Thyroid gland (tissue), 4 donors: ENCODE measurements around the gene FAM136A.
"Not testable (repeated sequence)": the region's sequence is repeated elsewhere in the genome, so short reads cannot be mapped to it uniquely, and the experiment has no call there.

Experiments
- POLR2A ChIP-seq, 2 donors: fragments of 450-650 bp; IDR thresholded peaks; one replicate each; pipeline ENCODE4 v1.6.1; 2017; ENCODE audit warnings: antibody characterized with exemption in 2 of 2, mild to moderate bottlenecking in 2 of 2, moderate library complexity in 1 of 2
- TF ChIP-seq, protein P1 (sequence below), 6 experiments: fragments of 200-600 bp in 3 of 6; fragments of 450-650 bp in 3 of 6; sonication (generic) in 3 of 6; IDR thresholded peaks; one replicate each; pipeline ENCODE4 v1.5.1; 2016 to 2019; ENCODE audit warnings: antibody characterized with exemption in 6 of 6, mild to moderate bottlenecking in 2 of 6, inconsistent platforms in 1 of 6, moderate library complexity in 1 of 6

DNA sequence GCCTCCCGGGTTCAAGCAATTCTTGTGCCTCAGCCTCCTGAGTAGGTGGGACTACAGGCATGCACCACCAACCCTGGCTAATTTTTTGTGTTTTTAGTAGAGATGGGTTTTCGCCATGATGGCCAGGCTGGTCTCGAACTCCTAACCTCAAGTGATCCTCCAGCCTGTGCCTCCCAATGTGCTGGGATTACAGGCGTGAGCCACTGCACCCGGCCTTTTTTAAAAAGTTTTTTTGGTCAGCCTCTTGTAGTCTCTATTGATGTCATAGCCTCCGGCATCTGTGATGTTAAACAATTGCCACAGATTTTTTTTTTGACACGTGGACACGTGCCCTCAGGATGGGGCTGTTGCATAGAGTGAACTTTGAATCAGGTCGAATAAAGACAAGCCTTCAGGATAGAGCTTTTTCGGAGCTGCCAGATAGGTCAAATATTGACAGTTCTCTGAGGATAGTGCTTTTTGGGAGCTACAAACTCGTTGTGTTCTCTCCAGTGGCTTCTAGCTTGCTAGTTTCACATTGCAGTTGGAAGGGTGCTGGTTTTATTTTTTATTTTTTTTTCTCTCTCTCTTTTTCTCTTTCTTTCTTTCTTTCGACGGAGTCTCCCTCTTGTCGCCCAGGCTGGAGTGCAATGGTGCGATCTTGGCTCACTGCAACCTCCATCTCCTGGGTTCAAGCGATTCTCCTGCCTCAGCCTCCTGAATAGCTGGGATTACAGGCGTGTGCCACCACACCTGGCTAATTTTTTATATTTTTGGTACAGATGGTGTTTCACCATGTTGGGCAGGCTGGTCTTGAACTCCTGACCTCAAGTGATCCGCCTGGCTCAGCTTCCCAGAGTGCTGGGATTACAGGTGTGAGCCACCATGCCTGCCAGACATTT, 32.2 kb downstream of the FAM136A start:
- TF ChIP-seq, protein P1, sequence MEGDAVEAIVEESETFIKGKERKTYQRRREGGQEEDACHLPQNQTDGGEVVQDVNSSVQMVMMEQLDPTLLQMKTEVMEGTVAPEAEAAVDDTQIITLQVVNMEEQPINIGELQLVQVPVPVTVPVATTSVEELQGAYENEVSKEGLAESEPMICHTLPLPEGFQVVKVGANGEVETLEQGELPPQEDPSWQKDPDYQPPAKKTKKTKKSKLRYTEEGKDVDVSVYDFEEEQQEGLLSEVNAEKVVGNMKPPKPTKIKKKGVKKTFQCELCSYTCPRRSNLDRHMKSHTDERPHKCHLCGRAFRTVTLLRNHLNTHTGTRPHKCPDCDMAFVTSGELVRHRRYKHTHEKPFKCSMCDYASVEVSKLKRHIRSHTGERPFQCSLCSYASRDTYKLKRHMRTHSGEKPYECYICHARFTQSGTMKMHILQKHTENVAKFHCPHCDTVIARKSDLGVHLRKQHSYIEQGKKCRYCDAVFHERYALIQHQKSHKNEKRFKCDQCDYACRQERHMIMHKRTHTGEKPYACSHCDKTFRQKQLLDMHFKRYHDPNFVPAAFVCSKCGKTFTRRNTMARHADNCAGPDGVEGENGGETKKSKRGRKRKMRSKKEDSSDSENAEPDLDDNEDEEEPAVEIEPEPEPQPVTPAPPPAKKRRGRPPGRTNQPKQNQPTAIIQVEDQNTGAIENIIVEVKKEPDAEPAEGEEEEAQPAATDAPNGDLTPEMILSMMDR (IDR thresholded peaks at IDR 0.05): not testable (repeated sequence)
- TF ChIP-seq POLR2A (IDR thresholded peaks at IDR 0.05): not testable (repeated sequence)
